ENCODE measurements around the gene UBR3.

UBR3 gene

GRCh38 chr2:169961911-169962310 is 134.7 kb downstream of the UBR3 start:
- no peak for DNase-seq

- DNase-seq, result no peak
Measured at GRCh38 chr2:169963786-169964185, 136.5 kb downstream of the UBR3 start.

- DNase-seq, result no peak
Measured at GRCh38 chr2:169964740-169965139, 137.5 kb downstream of the UBR3 start.

GRCh38 chr2:169965495-169965894 is 138.2 kb downstream of the UBR3 start:
- no peak for DNase-seq

- no peak for DNase-seq
Measured at GRCh38 chr2:169966454-169966853, 139.2 kb downstream of the UBR3 start.

GRCh38 chr2:169968743-169969142 is 141.5 kb downstream of the UBR3 start:
- DNase-seq, result no peak

GRCh38 chr2:169975221-169975620 is 148.0 kb downstream of the UBR3 start:
- no peak for DNase-seq

- no peak for DNase-seq
Measured at GRCh38 chr2:169976335-169976851, 149.1 kb downstream of the UBR3 start.

GRCh38 chr2:169977530-169977929 is 150.3 kb downstream of the UBR3 start:
- no peak for DNase-seq

- no peak for DNase-seq
Measured at GRCh38 chr2:169978402-169979017, 151.3 kb downstream of the UBR3 start.

- no peak for DNase-seq
Measured at GRCh38 chr2:169979025-169979424, 151.8 kb downstream of the UBR3 start.

GRCh38 chr2:169980001-169980400 is 152.7 kb downstream of the UBR3 start:
- DNase-seq, result no peak

GRCh38 chr2:169980643-169981042 is 153.4 kb downstream of the UBR3 start:
- no peak for DNase-seq

- no peak for DNase-seq
Measured at GRCh38 chr2:169982929-169983328, 155.7 kb downstream of the UBR3 start.

GRCh38 chr2:169983506-169983905 is 156.3 kb downstream of the UBR3 start:
- DNase-seq, result no peak

GRCh38 chr2:169984145-169984544 is 156.9 kb downstream of the UBR3 start:
- no peak for DNase-seq

GRCh38 chr2:169994752-169995151 is 167.5 kb downstream of the UBR3 start:
- no peak for DNase-seq

- DNase-seq, result no peak
Measured at GRCh38 chr2:169997140-169997887, 170.1 kb downstream of the UBR3 start.

- no peak for DNase-seq
Measured at GRCh38 chr2:169999054-169999453, 171.8 kb downstream of the UBR3 start.

GRCh38 chr2:170002096-170002495 is 174.8 kb downstream of the UBR3 start:
- DNase-seq, result no peak

GRCh38 chr2:170005702-170006101 is 178.4 kb downstream of the UBR3 start:
- no peak for DNase-seq

GRCh38 chr2:170006587-170007325 is 179.5 kb downstream of the UBR3 start:
- DNase-seq, result no peak

GRCh38 chr2:170009209-170009608 is 182.0 kb downstream of the UBR3 start:
- DNase-seq, result no peak

- no peak for DNase-seq
Measured at GRCh38 chr2:170012773-170013172, 185.5 kb downstream of the UBR3 start.

Measured in stimulated activated naive CD4-positive, alpha-beta T cell (primary cell).